ENCODE results near the gene RNF7.
"Not testable (repeated sequence)": the region's sequence is repeated elsewhere in the genome, so short reads cannot be mapped to it uniquely, and the experiment has no call there.

The RNF7 gene

GRCh38 chr3:141735770-141736465 is 2.2 kb upstream of the RNF7 start:
- no peak for DNase-seq

- DNase-seq: no peak
These were observed 1.0 kb upstream of the RNF7 start for GRCh38 chr3:141737093-141737492.

- DNase-seq: no peak
These were observed 448 bp upstream of the RNF7 start for GRCh38 chr3:141737678-141738021.

- DNase-seq: peak; percentile 29
These were observed 829 bp downstream of the RNF7 start for GRCh38 chr3:141738891-141739363.

GRCh38 chr3:141739731-141740130 is 1.6 kb downstream of the RNF7 start:
- no peak for DNase-seq

GRCh38 chr3:141740349-141740748 is 2.3 kb downstream of the RNF7 start:
- no peak for DNase-seq

- DNase-seq: no peak
These were observed 5.2 kb downstream of the RNF7 start for GRCh38 chr3:141743305-141743704.

GRCh38 chr3:141746962-141747361 is 8.9 kb downstream of the RNF7 start:
- no peak for DNase-seq

GRCh38 chr3:141753399-141753798 is 15.3 kb downstream of the RNF7 start:
- DNase-seq: no peak

- DNase-seq: no peak
These were observed 15.9 kb downstream of the RNF7 start for GRCh38 chr3:141754032-141754431.

- not testable (repeated sequence) for DNase-seq
These were observed 24.5 kb downstream of the RNF7 start for GRCh38 chr3:141762552-141762951.

- no peak for DNase-seq
These were observed 25.1 kb downstream of the RNF7 start, which contains the start of gene GRK7 for GRCh38 chr3:141763088-141763750. Gene GRK7, plus strand, starts transcription at chr3:141763408. Its CDS starts 14,877 bp downstream, at chr3:141778285.

- DNase-seq: no peak
These were observed 25.9 kb downstream of the RNF7 start for GRCh38 chr3:141764045-141764444.

- DNase-seq: no peak
These were observed 26.4 kb downstream of the RNF7 start for GRCh38 chr3:141764465-141764864.

- DNase-seq: no peak
These were observed 26.9 kb downstream of the RNF7 start for GRCh38 chr3:141764986-141765385.

GRCh38 chr3:141767066-141767465 is 29.0 kb downstream of the RNF7 start:
- DNase-seq: no peak

GRCh38 chr3:141769221-141769894 is 31.3 kb downstream of the RNF7 start:
- no peak for DNase-seq

- no peak for DNase-seq
These were observed 35.6 kb downstream of the RNF7 start for GRCh38 chr3:141773676-141774075.

- no peak for DNase-seq
These were observed 38.3 kb downstream of the RNF7 start for GRCh38 chr3:141776376-141776775.

GRCh38 chr3:141776885-141777284 is 38.8 kb downstream of the RNF7 start:
- no peak for DNase-seq

- no peak for DNase-seq
These were observed 40.1 kb downstream of the RNF7 start for GRCh38 chr3:141777957-141778813.

- DNase-seq: no peak
These were observed 41.6 kb downstream of the RNF7 start for GRCh38 chr3:141779667-141780066.

GRCh38 chr3:141782386-141782932 is 44.4 kb downstream of the RNF7 start:
- DNase-seq: no peak

All from right hindlimb (tissue), 1 donor.